Activated naive CD4-positive, alpha-beta T cell treated with anti-CD3 and anti-CD28 coated beads for 36 hours (primary cell): ENCODE measurements around the gene XPOT. TPM values are rescaled to one million over a fixed set of nuclear protein-coding genes. Genes with fewer than 3 reads are reported as not detected.

Experiments used
- total RNA-seq, 2 experiments: library from RNA; stranded (reverse); gene quantifications; one replicate each; pipeline ENCODE4 v1.2.3, GENCODE V29; 2021

XPOT gene
- total RNA-seq, 2 experiments from 2014 or later, result 227 to 236 TPM

Other genes with a start within 250 kb of the XPOT start
- 10 to 100 TPM; 13.3 to 15.6 TPM for gene KICS2, start 182.1 kb upstream of the XPOT start, total RNA-seq
- not detected for gene C12orf56, start 13.6 kb upstream of the XPOT start, total RNA-seq
- 10 to 100 TPM; 10.7 to 12.1 TPM for gene TBK1, start 47.7 kb downstream of the XPOT start, total RNA-seq
- gene RASSF3, start 206.1 kb downstream of the XPOT start, total RNA-seq, result 10 to 100 TPM; 39.4 to 43.8 TPM